ENCODE measurements around the gene ATG2B.

ATG2B gene

DNA sequence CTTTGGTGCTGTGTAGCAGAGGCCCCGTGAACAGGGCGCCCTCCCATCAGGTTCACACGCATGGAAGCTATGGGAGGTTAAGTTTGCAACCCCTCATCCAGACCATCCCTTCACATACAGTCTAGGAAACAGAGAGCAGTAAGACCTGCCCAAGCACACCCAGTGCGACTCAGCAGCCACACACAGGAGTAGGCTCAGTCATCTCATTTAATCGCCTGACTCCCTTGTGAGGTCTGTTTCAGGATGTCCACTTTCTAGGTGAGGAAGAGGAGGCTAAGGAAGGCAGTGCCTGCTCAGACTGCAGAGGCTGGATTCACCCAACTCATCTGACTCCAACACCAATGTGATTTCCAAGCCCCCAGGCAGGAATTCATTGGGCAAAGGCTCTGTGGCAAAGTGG is 95.2 kb downstream of the ATG2B start:
- Histone ChIP-seq H3K9me3 (no peaks in the 10 kb centered on the region), H3K27ac (no peak overlapping the region), H3K4me1 (ENCODE audit: control insufficient read depth in 1 of 2, insufficient read depth in 1 of 2, low read depth in 1 of 2, low read length in 1 of 2) (no peaks in the 10 kb centered on the region), H3K4me3 (ENCODE audit: low read depth in 1 of 2, low read length in 1 of 2) (no peak overlapping the region), H3K36me3 (no peaks in the 10 kb centered on the region), H3K27me3 (no peaks in the 10 kb centered on the region)
- TF ChIP-seq, protein P1, sequence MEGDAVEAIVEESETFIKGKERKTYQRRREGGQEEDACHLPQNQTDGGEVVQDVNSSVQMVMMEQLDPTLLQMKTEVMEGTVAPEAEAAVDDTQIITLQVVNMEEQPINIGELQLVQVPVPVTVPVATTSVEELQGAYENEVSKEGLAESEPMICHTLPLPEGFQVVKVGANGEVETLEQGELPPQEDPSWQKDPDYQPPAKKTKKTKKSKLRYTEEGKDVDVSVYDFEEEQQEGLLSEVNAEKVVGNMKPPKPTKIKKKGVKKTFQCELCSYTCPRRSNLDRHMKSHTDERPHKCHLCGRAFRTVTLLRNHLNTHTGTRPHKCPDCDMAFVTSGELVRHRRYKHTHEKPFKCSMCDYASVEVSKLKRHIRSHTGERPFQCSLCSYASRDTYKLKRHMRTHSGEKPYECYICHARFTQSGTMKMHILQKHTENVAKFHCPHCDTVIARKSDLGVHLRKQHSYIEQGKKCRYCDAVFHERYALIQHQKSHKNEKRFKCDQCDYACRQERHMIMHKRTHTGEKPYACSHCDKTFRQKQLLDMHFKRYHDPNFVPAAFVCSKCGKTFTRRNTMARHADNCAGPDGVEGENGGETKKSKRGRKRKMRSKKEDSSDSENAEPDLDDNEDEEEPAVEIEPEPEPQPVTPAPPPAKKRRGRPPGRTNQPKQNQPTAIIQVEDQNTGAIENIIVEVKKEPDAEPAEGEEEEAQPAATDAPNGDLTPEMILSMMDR (IDR thresholded peaks at IDR 0.05), result no peak

DNA sequence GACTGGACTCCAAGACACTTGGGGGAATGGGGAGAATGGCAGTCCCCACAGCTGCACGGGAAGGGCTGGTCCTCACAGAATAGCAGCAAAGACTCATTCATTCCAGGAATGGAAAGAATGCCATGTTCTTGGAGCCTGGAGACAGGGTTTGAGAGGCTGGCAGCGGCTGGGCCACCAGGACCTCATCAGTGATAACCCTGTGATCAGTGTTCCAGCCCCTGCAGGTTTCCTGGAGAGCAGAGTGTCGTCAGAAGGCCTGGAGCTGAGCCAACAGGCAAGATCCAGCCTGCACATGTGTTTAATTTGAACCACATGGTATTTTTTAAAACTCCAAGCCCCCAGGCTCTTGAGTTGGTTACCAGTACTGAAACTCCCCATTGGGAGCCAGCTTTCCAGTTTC is 95.8 kb downstream of the ATG2B start:
- Histone ChIP-seq H3K36me3 (no peaks in the 10 kb centered on the region), H3K27me3 (no peaks in the 10 kb centered on the region), H3K9me3 (no peaks in the 10 kb centered on the region), H3K4me1 (ENCODE audit: control insufficient read depth in 1 of 2, insufficient read depth in 1 of 2, low read depth in 1 of 2, low read length in 1 of 2) (no peaks in the 10 kb centered on the region), H3K27ac (no peak overlapping the region), H3K4me3 (ENCODE audit: low read depth in 1 of 2, low read length in 1 of 2) (no peak overlapping the region)
- TF ChIP-seq, protein P1 (IDR thresholded peaks at IDR 0.05), result no peak

DNA sequence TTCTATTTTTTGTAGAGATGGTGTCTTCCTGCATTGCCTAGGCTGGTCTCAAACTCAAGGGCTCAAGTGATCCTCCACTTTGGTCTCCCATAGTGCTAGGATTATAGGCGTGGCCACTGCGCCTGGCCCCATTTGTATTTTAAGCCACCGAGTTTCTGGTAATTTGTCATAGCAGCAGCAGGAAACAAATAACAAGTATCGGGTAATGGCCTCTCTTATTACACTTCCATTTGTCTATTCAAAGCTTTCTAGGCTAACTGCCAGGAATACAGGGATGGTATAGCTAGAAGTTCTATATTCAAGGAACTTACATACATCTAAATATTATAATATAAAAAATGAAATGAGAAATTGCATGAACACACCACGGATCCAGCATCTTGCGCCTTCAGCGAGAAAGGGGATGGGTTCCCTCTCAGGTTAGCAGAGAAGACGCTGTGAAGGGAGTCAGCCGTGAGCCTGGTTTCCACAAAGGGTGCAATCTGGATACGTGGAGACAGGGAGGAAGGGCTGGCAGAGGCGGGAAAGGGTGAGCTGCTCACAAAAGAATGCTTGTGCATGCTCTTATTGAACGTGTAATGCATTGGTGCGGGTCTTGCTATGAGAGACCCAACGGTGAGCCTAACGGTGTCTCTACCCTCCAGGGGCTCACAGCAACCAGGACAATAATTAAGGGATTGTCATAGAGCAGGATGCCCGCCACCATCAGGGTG is 97.6 kb downstream of the ATG2B start:
- no peak overlapping the region for H3K4me3 ChIP-seq (ENCODE audit: low read depth in 1 of 2, low read length in 1 of 2)
- H3K27ac ChIP-seq, result no peak overlapping the region
- TF ChIP-seq, protein P1 (IDR thresholded peaks at IDR 0.05), result no peak
- no peaks in the 10 kb centered on the region for H3K36me3 ChIP-seq
- H3K9me3 ChIP-seq, result no peaks in the 10 kb centered on the region
- H3K27me3 ChIP-seq, result no peaks in the 10 kb centered on the region
- H3K4me1 ChIP-seq (ENCODE audit: control insufficient read depth in 1 of 2, insufficient read depth in 1 of 2, low read depth in 1 of 2, low read length in 1 of 2), result peaks cover 0 to 7% of the 10 kb centered on the region in 2 experiments

DNA sequence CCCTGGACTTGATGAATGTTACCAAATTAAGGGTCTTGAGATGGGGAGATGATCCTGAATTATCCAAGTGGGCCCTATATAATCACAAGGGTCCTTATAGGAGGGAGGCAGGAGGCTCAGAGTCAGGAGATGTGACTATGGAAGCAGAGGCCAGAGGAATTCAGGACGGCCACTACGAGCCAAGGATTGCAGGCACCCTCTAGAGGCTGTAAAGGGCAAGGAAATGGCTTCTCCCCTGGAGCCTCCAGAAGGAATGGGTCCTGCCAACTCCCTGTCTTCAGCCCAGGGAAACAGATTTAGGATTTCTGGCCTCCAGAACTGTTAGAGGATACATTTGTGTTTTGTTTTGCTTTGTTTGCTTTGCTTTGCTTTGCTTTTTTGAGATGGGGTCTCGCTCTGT is 98.3 kb downstream of the ATG2B start:
- H3K4me3 ChIP-seq (ENCODE audit: low read depth in 1 of 2, low read length in 1 of 2), result no peak overlapping the region
- H3K36me3 ChIP-seq, result no peaks in the 10 kb centered on the region
- no peak overlapping the region for H3K27ac ChIP-seq
- no peaks in the 10 kb centered on the region for H3K27me3 ChIP-seq
- H3K4me1 ChIP-seq (ENCODE audit: control insufficient read depth in 1 of 2, insufficient read depth in 1 of 2, low read depth in 1 of 2, low read length in 1 of 2), result peaks cover 0 to 12% of the 10 kb centered on the region in 2 experiments
- TF ChIP-seq, protein P1 (IDR thresholded peaks at IDR 0.05), result no peak
- H3K9me3 ChIP-seq, result no peaks in the 10 kb centered on the region

DNA sequence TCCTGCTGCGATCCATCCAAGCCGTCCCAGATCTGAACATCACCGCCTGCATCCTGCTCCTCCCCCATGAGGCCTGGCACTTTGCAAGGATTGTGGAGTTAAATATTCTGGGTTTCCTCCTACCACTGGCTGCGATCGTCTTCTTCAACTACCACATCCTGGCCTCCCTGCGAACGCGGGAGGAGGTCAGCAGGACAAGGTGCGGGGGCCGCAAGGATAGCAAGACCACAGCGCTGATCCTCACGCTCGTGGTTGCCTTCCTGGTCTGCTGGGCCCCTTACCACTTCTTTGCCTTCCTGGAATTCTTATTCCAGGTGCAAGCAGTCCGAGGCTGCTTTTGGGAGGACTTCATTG is 99.0 kb downstream of the ATG2B start:
- TF ChIP-seq, protein P1 (IDR thresholded peaks at IDR 0.05), result no peak
- Histone ChIP-seq H3K27ac (no peak overlapping the region), H3K36me3 (no peaks in the 10 kb centered on the region), H3K27me3 (peaks cover under 1% of the 10 kb centered on the region), H3K4me1 (ENCODE audit: control insufficient read depth in 1 of 2, insufficient read depth in 1 of 2, low read depth in 1 of 2, low read length in 1 of 2) (peaks cover 0 to 12% of the 10 kb centered on the region in 2 experiments), H3K4me3 (ENCODE audit: low read depth in 1 of 2, low read length in 1 of 2) (no peak overlapping the region), H3K9me3 (no peaks in the 10 kb centered on the region)
